H1 (cell line): ENCODE data around the gene BICDL1. TPM values are rescaled to one million over a fixed set of nuclear protein-coding genes. Genes with fewer than 3 reads are reported as not detected.

Source experiments
- CEBPB ChIP-seq: IDR thresholded peaks from 2 replicates; pipeline ENCODE4 v1.6.1; 2012; ENCODE audit warnings: low read depth, low read length
- FOSL1 ChIP-seq: IDR thresholded peaks from 2 replicates; pipeline ENCODE4 v1.6.1; 2011; ENCODE audit warnings: mild to moderate bottlenecking, low read depth, low read length, moderate library complexity; ENCODE audit not compliant: insufficient read depth
- GABPA ChIP-seq: IDR thresholded peaks from 2 replicates; pipeline ENCODE4 v1.6.1; 2011; ENCODE audit warnings: mild to moderate bottlenecking, low read length, moderate library complexity, borderline replicate concordance; ENCODE audit not compliant: insufficient read depth
- KDM4A ChIP-seq: IDR thresholded peaks from one replicate; pipeline ENCODE4 v1.7.1; 2012; ENCODE audit warnings: low read depth, mild to moderate bottlenecking, moderate library complexity, low read length, inconsistent platforms; ENCODE audit not compliant: severe bottlenecking
- TAF1 ChIP-seq: IDR thresholded peaks from 2 replicates; pipeline ENCODE4 v1.6.1; 2011; ENCODE audit warnings: mild to moderate bottlenecking, low read depth, low read length
- polyA plus RNA-seq, 7 experiments: library from polyadenylated mRNA; depleted of rRNA in 3 of 7; stranded (reverse) in 5 of 7; unstranded in 2 of 7; fragments of >200 nt in 5 of 7; fragments of 200-250 nt in 2 of 7; gene quantifications; 1 replicate in 5 of 7; 2 replicates in 1 of 7; 4 replicates in 1 of 7; pipeline versions ENCODE4 v1.2.1 to v1.2.3, GENCODE V29; 2011 to 2013; ENCODE audit warnings: missing spikeins in 2 of 7, mixed read lengths in 2 of 7
- total RNA-seq: library from RNA; stranded (reverse); fragmentation: NEBNext Ultra II Directional; extraction: Animal tissue kit (Norgen Biotek cat#: 25700); gene quantifications from 2 replicates; pipeline ENCODE4 v1.2.1, GENCODE V29; 2021

The BICDL1 gene
- total and polyA plus RNA-seq, 2 of the 8 experiments (the other 6 are each of a cell fraction or from before 2014, with no cell fraction given): 17.2 to 25.9 TPM

DNA sequence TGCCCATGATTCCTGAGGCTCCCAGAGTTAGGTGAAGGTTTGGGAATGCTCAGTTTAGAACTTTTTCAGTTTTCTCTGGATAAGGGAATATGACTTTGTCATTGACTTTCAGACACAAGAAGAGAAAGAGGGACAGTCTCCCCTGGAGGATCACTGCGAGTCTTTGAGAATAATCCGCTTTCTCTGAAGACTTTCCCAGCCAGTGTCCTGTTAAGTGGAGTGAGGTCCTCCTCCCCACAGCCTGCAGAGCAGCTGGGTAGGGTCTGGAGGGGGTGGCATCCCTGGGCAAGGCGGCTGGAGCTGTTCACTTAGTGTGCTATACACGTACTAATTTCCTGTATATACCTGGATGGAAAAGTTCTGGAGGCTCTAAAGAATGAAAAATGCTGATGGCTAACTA, 136.0 kb downstream of the BICDL1 start (continued):
- no peak for TF ChIP-seq KDM4A
- TF ChIP-seq FOSL1: no peak
- no peak for TF ChIP-seq GABPA
- TF ChIP-seq CEBPB: no peak
- TF ChIP-seq TAF1: no peak
